Mesenchymal stem cell (in vitro differentiated cells and primary cell): ENCODE measurements around the gene FERD3L.

Source experiments
- DNase-seq: peaks from one replicate; pipeline ENCODE4 v3.0.0-alpha.2; 2013
- H2AFZ ChIP-seq: one replicate; pipeline ENCODE4 v1.6.1; 2013; ENCODE audit warnings: low read depth, mild to moderate bottlenecking, control low read depth, inconsistent platforms, low read length, moderate library complexity
- H2AK5ac ChIP-seq: 2 replicates; pipeline ENCODE4 v1.6.1; 2013; ENCODE audit warnings: low read length, moderate library complexity, mild to moderate bottlenecking, inconsistent platforms; ENCODE audit not compliant: severe bottlenecking
- H2BK120ac ChIP-seq: one replicate; pipeline ENCODE4 v1.6.1; 2013; ENCODE audit warnings: low read depth, mild to moderate bottlenecking, inconsistent platforms, low read length, moderate library complexity
- H2BK12ac ChIP-seq, 2 experiments: one replicate each; pipeline ENCODE4 v1.6.1; 2013; ENCODE audit warnings: inconsistent platforms in 2 of 2, low read length in 2 of 2, mild to moderate bottlenecking in 2 of 2, moderate library complexity in 2 of 2, control low read depth in 1 of 2
- H2BK15ac ChIP-seq: one replicate; pipeline ENCODE4 v1.6.1; 2013; ENCODE audit warnings: mild to moderate bottlenecking, low read depth, inconsistent platforms; ENCODE audit not compliant: poor library complexity, severe bottlenecking
- H2BK5ac ChIP-seq: 2 replicates; pipeline ENCODE4 v1.6.1; 2013; ENCODE audit warnings: low read depth, mild to moderate bottlenecking, low read length, control low read depth, inconsistent platforms; ENCODE audit not compliant: poor library complexity, severe bottlenecking
- H3K14ac ChIP-seq, 2 experiments: one replicate each; pipeline ENCODE4 v1.6.1; 2013; ENCODE audit warnings: inconsistent platforms in 2 of 2, low read length in 2 of 2, control low read depth in 1 of 2, mild to moderate bottlenecking in 1 of 2, moderate library complexity in 1 of 2
- H3K18ac ChIP-seq, 2 experiments: one replicate each; pipeline ENCODE4 v1.6.1; 2013; ENCODE audit warnings: inconsistent platforms in 2 of 2, low read length in 2 of 2, control low read depth in 1 of 2, low read depth in 1 of 2, mild to moderate bottlenecking in 1 of 2
- H3K23ac ChIP-seq, 2 experiments: one replicate each; pipeline ENCODE4 v1.6.1; 2013; ENCODE audit warnings: inconsistent platforms in 2 of 2, low read length in 2 of 2, mild to moderate bottlenecking in 2 of 2, moderate library complexity in 2 of 2, control low read depth in 1 of 2
- H3K27ac ChIP-seq: 2 replicates; pipeline ENCODE4 v1.5.1; 2013; ENCODE audit warnings: mild to moderate bottlenecking, moderate library complexity, low read length, control low read depth, inconsistent platforms; ENCODE audit not compliant: poor library complexity, severe bottlenecking
- H3K27me3 ChIP-seq, 2 experiments: 2 replicates each; pipeline versions ENCODE4 v1.6.1 to v1.7.0; 2013; ENCODE audit warnings: low read length in 2 of 2, mild to moderate bottlenecking in 2 of 2, moderate library complexity in 2 of 2, control low read depth in 1 of 2, inconsistent platforms in 1 of 2; ENCODE audit not compliant: control insufficient read depth in 1 of 2, insufficient read depth in 1 of 2
- H3K36me3 ChIP-seq, 2 experiments: 2 replicates each; pipeline versions ENCODE4 v1.6.1 to v1.7.0; 2013; ENCODE audit warnings: low read length in 2 of 2, control low read depth in 1 of 2, inconsistent platforms in 1 of 2, low read depth in 1 of 2, mild to moderate bottlenecking in 1 of 2; ENCODE audit not compliant: insufficient read depth in 2 of 2, control insufficient read depth in 1 of 2
- H3K4ac ChIP-seq, 2 experiments: one replicate each; pipeline ENCODE4 v1.6.1; 2013; ENCODE audit warnings: inconsistent platforms in 2 of 2, low read length in 2 of 2, mild to moderate bottlenecking in 2 of 2, moderate library complexity in 2 of 2, control low read depth in 1 of 2, low read depth in 1 of 2
- H3K4me1 ChIP-seq: 2 replicates; pipeline ENCODE4 v1.6.1; 2013; ENCODE audit warnings: low read depth, low read length, control low read depth; ENCODE audit not compliant: control insufficient read depth, insufficient read depth
- H3K4me2 ChIP-seq: 2 replicates; pipeline ENCODE4 v1.6.1; 2013; ENCODE audit warnings: low read length, mild to moderate bottlenecking, inconsistent platforms; ENCODE audit not compliant: poor library complexity, severe bottlenecking
- H3K4me3 ChIP-seq, 2 experiments: 2 replicates each; pipeline versions ENCODE4 v1.5.1 to v1.7.0; 2013; ENCODE audit warnings: low read length in 2 of 2, mild to moderate bottlenecking in 2 of 2, control low read depth in 1 of 2, low read depth in 1 of 2; ENCODE audit not compliant: insufficient read depth in 1 of 2
- H3K79me1 ChIP-seq: replicated peaks from 2 replicates; pipeline ENCODE4 v1.6.1; 2013; ENCODE audit warnings: mild to moderate bottlenecking, control low read depth, low read length, inconsistent platforms; ENCODE audit not compliant: poor library complexity, severe bottlenecking
- H3K9ac ChIP-seq: 2 replicates; pipeline ENCODE4 v1.7.0; 2013; ENCODE audit warnings: mild to moderate bottlenecking, low read length, moderate library complexity
- H3K9me3 ChIP-seq: 2 replicates; pipeline ENCODE4 v1.7.0; 2013; ENCODE audit warnings: mild to moderate bottlenecking, low read length; ENCODE audit not compliant: control insufficient read depth
- H4K8ac ChIP-seq: one replicate; pipeline ENCODE4 v1.6.1; 2013; ENCODE audit warnings: inconsistent platforms, mild to moderate bottlenecking, low read length, moderate library complexity
- H4K91ac ChIP-seq: one replicate; pipeline ENCODE4 v1.6.1; 2013; ENCODE audit warnings: mild to moderate bottlenecking, low read length, inconsistent platforms
- WGBS: methylation state at CpG from one replicate; pipeline ENCODE4 v1.1.7; 2013; ENCODE audit warnings: mixed read lengths; 5-methylcytosine and 5-hydroxymethylcytosine counted together

FERD3L gene

DNA sequence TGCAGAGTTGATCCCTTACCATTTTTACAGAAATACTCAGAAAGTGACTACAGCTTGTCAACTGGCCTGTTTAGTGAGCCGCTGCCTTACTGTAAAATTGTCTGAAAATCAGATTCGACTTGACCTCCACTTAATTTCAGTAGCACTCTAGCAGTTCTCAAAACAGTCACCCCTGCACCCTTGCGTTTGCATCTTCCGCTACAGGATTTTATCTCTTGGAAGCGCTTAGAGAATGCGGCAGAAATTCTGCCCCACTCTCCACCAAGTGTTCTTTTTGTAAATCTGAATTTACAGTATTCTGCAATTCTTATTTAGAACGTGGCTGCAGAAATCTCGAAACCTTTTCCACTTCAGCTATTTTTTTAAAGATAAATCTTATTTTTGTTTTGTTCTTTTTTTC, 25.8 kb downstream of the FERD3L start:
- Histone ChIP-seq H2AFZ (no peak overlapping the region), H3K18ac (no peak overlapping the region), H3K4me3 (no peak overlapping the region), H2AK5ac (no peak overlapping the region), H3K79me1 (peaks cover 3% of the 10 kb centered on the region), H2BK12ac (no peak overlapping the region), H2BK5ac (no peak overlapping the region), H4K91ac (no peak overlapping the region), H2BK15ac (no peak overlapping the region), H3K23ac (no peak overlapping the region), H3K4me1 (peaks cover 14% of the 10 kb centered on the region), H2BK120ac (no peak overlapping the region), H3K14ac (no peak overlapping the region), H3K4ac (no peak overlapping the region), H3K27me3 (no peaks in the 10 kb centered on the region), H3K9ac (peak overlapping the region; percentile 99), H3K27ac (no peak overlapping the region), H4K8ac (no peak overlapping the region), H3K9me3 (no peaks in the 10 kb centered on the region), H3K36me3 (peaks cover 0 to 2% of the 10 kb centered on the region in 2 experiments), H3K4me2 (no peak overlapping the region)
- DNase-seq: no peak
- WGBS: 28% methylated on average over 3 of the region's 8 CpGs

DNA sequence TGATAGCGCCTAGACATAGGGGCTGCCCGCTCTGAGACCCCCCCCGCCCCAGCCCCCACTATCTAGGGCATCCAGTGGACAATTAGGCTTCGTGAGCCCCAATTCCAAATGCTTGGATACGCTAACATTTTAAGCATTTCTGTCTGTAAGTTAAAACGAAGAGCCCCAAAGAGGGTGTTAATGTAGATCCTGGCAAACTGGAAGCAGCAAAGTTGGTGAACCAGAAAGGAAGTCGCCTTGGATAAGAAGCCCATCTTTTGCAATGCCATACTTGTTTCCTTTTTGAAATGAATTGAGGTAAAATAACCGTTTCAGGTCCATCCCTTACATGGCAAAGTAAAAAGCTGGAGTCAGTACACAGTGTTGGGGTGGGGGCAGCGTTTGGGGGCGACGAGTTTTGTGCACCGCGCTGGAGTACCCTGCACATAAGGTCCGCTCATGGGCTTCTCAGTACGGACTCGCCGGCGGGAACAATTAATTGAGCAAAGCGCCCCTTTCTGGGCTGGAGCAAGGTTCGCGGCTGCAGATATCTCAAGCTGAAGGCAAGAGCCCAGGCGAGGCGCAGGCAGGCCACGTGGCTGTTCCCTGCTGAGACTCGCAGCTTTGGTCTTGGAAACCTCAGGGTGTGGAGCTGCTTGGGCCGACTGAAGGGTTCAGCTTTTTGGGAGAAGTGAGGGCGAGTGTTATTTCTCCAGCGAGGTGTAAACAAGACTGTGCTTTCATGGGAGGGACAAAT, 26.4 kb downstream of the FERD3L start:
- H3K79me1 ChIP-seq: peaks cover 3% of the 10 kb centered on the region
- peak overlapping the region; percentile 99 for H3K9ac ChIP-seq
- H3K23ac ChIP-seq: peak overlapping the region in 1 of 2 experiments; percentile 35
- peak overlapping the region in 1 of 2 experiments; percentile 2 for H3K4ac ChIP-seq
- no peak overlapping the region for H2BK15ac ChIP-seq
- peak overlapping the region; percentile 82 to 99 for H3K4me3 ChIP-seq
- no peak overlapping the region for H4K8ac ChIP-seq
- H3K4me2 ChIP-seq: peak overlapping the region; percentile 85
- H2BK5ac ChIP-seq: no peak overlapping the region
- peak overlapping the region; percentile 13 for H2AK5ac ChIP-seq
- H2BK120ac ChIP-seq: no peak overlapping the region
- peaks cover 14% of the 10 kb centered on the region for H3K4me1 ChIP-seq
- peak; percentile 24 for DNase-seq
- H3K36me3 ChIP-seq: peaks cover 0 to 2% of the 10 kb centered on the region in 2 experiments
- H4K91ac ChIP-seq: no peak overlapping the region
- H2BK12ac ChIP-seq: no peak overlapping the region
- peak overlapping the region in 1 of 2 experiments; percentile 84 for H3K18ac ChIP-seq
- H3K14ac ChIP-seq: no peak overlapping the region
- no peak overlapping the region for H3K27ac ChIP-seq
- 11% methylated on average over 26 of the region's 28 CpGs for WGBS
- no peaks in the 10 kb centered on the region for H3K9me3 ChIP-seq
- H2AFZ ChIP-seq: peak overlapping the region; percentile 91
- no peaks in the 10 kb centered on the region for H3K27me3 ChIP-seq

DNA sequence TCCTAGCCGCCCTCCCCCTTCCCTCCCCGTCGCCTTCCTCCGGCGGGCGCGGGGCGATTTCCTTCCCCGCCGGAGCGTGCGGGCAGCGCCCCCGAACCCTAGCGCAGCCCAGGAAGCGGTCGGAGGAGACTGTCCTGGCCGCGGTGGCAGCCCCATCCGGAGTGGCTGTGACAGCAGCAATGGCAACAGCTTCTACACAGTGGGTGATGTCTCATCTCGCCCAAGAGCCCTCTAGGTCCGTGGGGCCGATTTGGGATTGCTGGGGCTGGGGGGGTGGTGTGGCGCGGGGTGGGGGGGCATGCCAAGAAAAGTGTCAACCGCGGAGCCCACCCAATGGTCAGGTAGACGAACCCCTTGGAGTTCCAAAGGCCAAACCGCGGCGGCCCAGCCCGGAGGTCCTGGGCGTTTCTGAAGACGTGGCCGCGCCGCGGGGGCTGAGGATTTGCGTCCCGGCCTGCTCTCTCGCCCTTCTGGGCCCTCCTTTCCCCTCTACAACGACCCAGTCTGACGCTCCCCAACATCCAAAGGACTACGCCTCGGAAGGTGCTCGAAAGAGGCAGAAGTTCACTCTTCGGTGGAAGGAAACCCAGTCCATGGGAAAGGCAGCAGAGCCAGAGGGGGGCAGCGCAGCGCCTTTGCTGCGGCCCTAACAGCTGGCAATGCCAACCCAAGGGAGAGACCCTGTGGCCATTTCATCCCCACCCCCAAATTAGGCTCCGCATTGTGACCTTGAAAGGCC, 27.2 kb downstream of the FERD3L start:
- H3K27ac ChIP-seq: peak overlapping the region; percentile 1
- peak; percentile 45 for DNase-seq
- WGBS: 1% methylated on average over 35 of the region's 51 CpGs
- no peaks in the 10 kb centered on the region for H3K9me3 ChIP-seq
- H3K4me2 ChIP-seq: peak overlapping the region; percentile 85
- H2AK5ac ChIP-seq: peak overlapping the region; percentile 13
- peak overlapping the region in 1 of 2 experiments; percentile 14 for H3K23ac ChIP-seq
- peak overlapping the region in 1 of 2 experiments; percentile 10 for H2BK12ac ChIP-seq
- H3K27me3 ChIP-seq: no peaks in the 10 kb centered on the region
- peak overlapping the region; percentile 84 to 89 for H3K18ac ChIP-seq
- peaks cover 14% of the 10 kb centered on the region for H3K4me1 ChIP-seq
- no peak overlapping the region for H4K91ac ChIP-seq
- H2BK15ac ChIP-seq: peak overlapping the region; percentile 93
- H2AFZ ChIP-seq: no peak overlapping the region
- H4K8ac ChIP-seq: peak overlapping the region; percentile 94
- peak overlapping the region; percentile 89 for H2BK120ac ChIP-seq
- peak overlapping the region in 1 of 2 experiments; percentile 40 for H3K4ac ChIP-seq
- no peak overlapping the region for H2BK5ac ChIP-seq
- peak overlapping the region; percentile 82 to 99 for H3K4me3 ChIP-seq
- peaks cover 3% of the 10 kb centered on the region for H3K79me1 ChIP-seq
- peaks cover 0 to 2% of the 10 kb centered on the region in 2 experiments for H3K36me3 ChIP-seq
- H3K9ac ChIP-seq: peak overlapping the region; percentile 99
- H3K14ac ChIP-seq: peak overlapping the region in 1 of 2 experiments; percentile 2
